Myocyte (in vitro differentiated cells): ENCODE data around the gene PTOV1. TPM values are rescaled to one million over a fixed set of nuclear protein-coding genes. Genes with fewer than 3 reads are reported as not detected.

ENCODE experiments used
- DNase-seq: peaks from one replicate; pipeline ENCODE4 v3.0.0-alpha.2; 2012; ENCODE audit warnings: low read depth
- total RNA-seq: library from RNA; depleted of rRNA; stranded (reverse); fragments of >200 nt; gene quantifications from 2 replicates; pipeline ENCODE4 v1.2.3, GENCODE V29; 2014

PTOV1 gene
- total RNA-seq, 1 donor from 2014 or later = 161 TPM

- no peak for DNase-seq
These were observed 22.2 kb downstream of the PTOV1 start for GRCh38 chr19:49873129-49873521.

DNA sequence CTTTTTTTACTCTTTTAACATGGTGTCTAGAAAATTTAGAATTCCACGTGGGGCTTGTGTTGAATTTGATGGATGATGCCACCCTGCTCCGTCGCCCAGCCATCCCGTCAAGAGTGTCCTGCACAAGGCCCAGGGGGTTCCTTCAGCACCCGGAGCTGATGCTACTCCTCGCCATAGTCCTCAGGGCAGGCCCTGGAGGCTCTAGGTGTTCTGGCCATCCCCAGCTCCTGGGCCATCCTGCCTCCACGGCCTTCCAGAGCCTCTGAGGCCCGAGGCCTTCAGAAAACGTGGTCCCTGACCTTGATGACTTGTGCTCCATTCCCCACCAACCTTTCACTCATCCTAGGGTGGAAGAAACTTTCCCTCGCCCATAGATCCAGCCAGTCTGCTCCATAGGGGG lies 22.9 kb downstream of the PTOV1 start:
- no peak for DNase-seq

GRCh38 chr19:49874503-49875157 lies 23.7 kb downstream of the PTOV1 start:
- DNase-seq = no peak

DNA sequence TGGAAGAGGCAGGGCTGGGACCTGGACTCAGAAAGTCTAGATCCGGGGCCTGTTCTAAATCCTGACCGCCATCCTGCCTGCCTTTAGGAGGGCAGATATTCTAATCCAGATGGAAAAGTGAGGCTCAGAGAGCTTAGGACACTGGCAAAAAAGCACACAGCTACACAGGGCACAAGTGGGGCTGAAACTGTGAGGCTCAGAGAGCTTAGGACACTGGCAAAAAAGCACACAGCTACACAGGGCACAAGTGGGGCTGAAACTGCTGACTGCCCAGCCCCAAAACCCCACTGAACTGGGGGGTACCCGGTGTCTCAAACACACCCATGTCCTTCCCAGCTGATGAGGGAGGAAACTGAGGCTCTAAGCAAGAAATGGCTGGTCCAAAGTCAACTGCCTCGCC lies 24.2 kb downstream of the PTOV1 start:
- no peak for DNase-seq

GRCh38 chr19:49875857-49876421 lies 25.0 kb downstream of the PTOV1 start:
- DNase-seq = peak; percentile 67

GRCh38 chr19:49876422-49877019 lies 25.6 kb downstream of the PTOV1 start:
- peak; percentile 98 for DNase-seq

DNA sequence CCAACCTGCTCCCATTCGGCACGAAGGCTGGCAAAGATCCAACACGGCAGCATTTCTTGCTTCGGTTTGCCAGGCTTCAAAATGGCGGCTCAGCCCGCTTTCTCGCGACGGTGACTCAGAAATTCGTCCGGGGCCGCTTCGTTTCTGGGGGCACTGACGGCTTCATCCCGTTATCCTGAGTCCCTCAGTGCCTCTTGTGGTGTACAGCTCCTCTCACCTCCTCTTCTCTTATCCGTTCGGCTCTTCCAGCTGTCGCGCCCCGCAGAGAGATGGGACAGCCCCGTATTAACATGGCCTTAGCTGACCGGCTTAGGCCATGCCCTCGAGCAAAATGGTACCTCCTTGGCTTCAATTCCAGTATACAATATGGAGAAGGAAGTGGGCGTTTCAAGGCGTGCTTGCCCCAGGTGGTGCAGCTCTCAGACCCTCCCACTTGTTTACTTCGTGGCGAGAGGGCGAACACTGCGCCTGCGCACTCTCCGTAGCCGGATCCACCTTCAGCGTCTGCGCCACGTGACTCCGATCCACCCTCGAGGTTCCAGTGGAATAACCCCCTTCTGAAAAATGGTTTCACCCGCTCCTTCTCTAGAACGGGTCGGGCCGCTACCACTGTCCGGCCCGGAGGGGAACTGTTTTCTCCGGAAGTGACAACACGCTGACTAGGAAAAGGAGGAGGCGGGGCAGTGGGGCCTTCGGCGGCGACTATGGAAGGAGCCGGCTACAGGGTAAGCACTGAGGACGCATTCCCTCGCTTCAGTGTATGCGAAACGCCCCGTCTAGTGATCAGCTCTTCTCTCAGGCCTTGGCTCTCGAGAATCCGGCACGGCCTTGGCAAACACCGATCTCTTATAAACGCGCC lies 26.3 kb downstream of the PTOV1 start, which contains the start of the genes AKT1S1 and TBC1D17:
AKT1S1 (minus strand) TSS at position 336 of the 859 bp plus-strand sequence. CDS start 4,060 bp downstream, outside the sequence.
TBC1D17 (plus strand) TSS at position 683 of the 859 bp plus-strand sequence; CDS start at position 705, 22 bp downstream.
- peak; percentile 100 for DNase-seq

DNA sequence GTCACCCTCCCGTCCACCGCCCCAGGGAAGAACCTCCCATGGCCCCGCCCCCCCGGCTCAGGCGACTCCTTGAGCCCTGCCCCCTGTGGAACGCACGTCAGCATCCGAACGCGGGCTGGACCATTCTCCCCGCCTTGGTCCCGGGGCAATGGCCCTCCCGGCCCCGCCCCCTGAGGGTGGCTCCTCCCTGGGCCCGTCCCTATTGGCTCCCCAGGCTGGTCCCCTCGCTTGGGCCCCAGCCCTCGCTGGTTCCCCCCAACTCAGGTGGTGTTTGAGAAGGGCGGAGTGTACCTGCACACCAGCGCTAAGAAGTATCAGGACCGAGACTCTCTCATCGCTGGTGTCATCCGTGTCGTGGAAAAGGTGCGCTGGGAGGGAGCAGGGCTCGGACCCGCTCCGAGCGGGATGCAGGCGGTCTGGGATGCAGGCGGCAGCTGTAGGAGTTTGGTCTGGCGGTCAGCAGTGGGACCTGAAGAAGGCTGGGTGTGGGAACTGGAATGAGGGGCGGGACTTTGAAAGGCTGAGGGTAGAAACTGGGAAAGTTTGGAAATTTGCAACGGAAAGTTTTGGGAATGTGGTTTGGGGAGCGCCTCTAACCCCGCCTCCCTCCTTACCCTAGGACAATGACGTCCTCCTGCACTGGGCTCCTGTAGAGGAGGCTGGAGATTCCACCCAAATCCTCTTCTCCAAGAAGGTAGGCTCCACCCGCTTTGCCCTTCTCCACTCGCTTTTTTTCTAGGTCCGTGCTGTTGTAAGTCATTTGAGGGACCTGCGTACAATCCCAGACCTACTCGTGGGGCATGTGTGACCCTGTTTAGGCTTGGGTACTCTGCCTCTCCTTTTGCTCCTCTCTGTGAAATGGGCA lies 27.2 kb downstream of the PTOV1 start:
- DNase-seq = peak; percentile 98

DNA sequence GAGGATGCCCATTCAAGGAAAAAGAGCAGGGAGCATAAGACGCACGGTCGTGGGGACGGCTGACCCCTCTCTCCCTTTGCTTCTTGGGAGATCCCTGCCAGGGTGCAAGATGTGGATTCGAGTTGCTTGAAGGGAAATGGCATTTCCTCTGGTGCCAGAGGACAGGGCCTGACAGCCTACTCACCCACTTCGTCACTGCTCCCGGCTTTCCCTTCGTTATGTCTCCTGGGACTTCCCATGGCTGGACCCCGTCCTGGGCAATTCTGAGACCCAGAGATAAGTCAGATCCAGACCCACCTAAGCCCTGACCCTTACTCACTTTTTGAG lies 27.7 kb downstream of the PTOV1 start:
- no peak for DNase-seq

- DNase-seq = no peak
These were observed 28.4 kb downstream of the PTOV1 start for GRCh38 chr19:49879243-49879963.

GRCh38 chr19:49880162-49880869 lies 29.4 kb downstream of the PTOV1 start:
- no peak for DNase-seq

DNA sequence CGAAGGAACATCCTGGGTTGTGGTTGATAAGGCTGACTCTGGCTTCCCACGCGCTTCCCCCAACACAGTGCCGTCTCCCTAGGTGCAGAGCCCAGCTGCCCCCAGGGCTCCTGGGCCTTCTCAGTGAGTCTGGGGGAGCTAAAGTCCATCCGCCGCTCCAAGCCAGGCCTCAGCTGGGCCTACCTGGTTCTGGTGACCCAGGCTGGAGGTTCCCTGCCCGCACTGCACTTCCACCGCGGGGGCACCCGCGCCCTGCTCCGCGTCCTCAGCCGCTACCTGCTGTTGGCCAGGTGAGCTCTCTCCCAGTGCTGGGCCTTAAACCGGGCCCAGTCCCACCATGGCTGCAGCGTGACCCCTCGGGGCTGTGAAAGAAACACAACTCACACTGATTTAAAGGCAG lies 30.2 kb downstream of the PTOV1 start:
- no peak for DNase-seq

- DNase-seq = no peak
These were observed 30.9 kb downstream of the PTOV1 start for GRCh38 chr19:49881672-49882394.

- DNase-seq = no peak
These were observed 31.7 kb downstream of the PTOV1 start for GRCh38 chr19:49882643-49883042.

- DNase-seq = no peak
These were observed 32.1 kb downstream of the PTOV1 start for GRCh38 chr19:49883094-49883493.

DNA sequence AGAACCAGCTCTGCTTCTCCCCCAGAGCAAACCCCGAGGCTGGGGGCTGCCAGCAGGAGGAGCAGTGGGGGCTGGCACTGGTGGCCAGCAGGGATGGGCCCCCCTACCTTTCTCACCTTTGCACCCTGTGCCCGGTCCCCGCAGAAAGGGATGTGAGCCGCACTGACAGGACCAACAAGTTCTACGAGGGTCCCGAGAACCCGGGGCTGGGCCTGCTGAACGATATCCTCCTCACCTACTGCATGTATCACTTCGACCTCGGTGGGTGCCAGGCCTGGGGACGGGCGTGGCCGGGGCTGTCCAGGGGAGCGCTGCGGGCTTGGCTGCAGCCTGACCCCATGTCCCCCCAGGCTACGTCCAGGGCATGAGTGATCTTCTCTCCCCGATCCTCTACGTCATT lies 33.1 kb downstream of the PTOV1 start:
- no peak for DNase-seq

- DNase-seq = no peak
These were observed 33.8 kb downstream of the PTOV1 start for GRCh38 chr19:49884760-49885159.

DNA sequence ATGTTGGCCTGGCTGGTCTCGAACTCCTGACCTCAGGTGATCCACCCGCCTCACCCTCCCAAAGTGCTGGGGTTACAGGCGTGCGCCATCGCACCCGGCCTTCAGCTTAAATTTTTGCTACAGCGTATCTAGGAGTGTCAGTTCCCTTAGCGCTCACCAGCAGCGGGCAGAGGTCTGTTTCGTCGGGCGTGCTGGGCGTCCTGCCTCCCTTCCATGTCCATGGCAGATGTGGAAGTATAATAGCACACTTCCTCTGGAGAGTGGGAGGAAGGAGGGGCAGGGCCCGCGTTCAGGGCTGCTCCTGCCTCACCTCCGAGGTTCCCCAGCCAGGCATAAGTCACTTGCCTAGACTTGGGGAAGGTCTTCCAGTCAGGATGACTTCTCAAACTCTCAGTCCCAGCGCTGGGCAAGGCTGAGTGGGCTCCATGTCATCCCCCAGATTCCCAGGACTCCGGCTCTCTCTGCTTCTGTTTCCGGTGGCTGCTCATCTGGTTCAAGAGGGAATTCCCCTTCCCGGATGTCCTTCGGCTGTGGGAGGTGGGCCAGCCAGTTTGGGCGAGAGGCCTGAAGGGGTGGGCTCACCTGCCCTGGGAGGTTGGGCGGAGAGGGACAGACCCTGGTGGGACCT lies 36.2 kb downstream of the PTOV1 start:
- no peak for DNase-seq
